HEK293 (cell line): Measurements from ENCODE around the gene MICAL3.

Experiments
- BCL11A ChIP-seq: fragments of 450-650 bp; formaldehyde crosslinking; IDR thresholded peaks from 2 replicates; pipeline ENCODE4 v1.5.1; 2016; ENCODE audit warnings: low read depth, missing biosample characterization, missing genetic modification characterization
- BCL11B ChIP-seq: fragments of 450-650 bp; formaldehyde crosslinking; IDR thresholded peaks from 2 replicates; pipeline ENCODE4 v1.5.1; 2016; ENCODE audit warnings: low read depth, missing biosample characterization, missing genetic modification characterization
- MEIS1 ChIP-seq: sonication (generic); formaldehyde crosslinking; IDR thresholded peaks from 2 replicates; pipeline ENCODE4 v1.8.1; 2022; ENCODE audit warnings: missing genetic modification reagents, mild to moderate bottlenecking, borderline replicate concordance
- OSR2 ChIP-seq: fragments of 450-650 bp; formaldehyde crosslinking; IDR thresholded peaks from 2 replicates; pipeline ENCODE4 v1.5.1; 2016; ENCODE audit warnings: missing biosample characterization, missing genetic modification characterization
- SP3 ChIP-seq: fragments of 450-650 bp; formaldehyde crosslinking; IDR thresholded peaks from 2 replicates; pipeline ENCODE4 v1.5.1; 2016; ENCODE audit warnings: missing biosample characterization, missing genetic modification characterization
- ZNF10 ChIP-seq: fragments of 450-650 bp; formaldehyde crosslinking; IDR thresholded peaks from 2 replicates; pipeline ENCODE4 v1.5.1; 2017; ENCODE audit warnings: missing biosample characterization, missing genetic modification characterization
- ZNF112 ChIP-seq: fragments of 450-650 bp; formaldehyde crosslinking; IDR thresholded peaks from 2 replicates; pipeline ENCODE4 v1.5.0; 2017; ENCODE audit warnings: missing biosample characterization, missing genetic modification characterization
- ZNF169 ChIP-seq: fragments of 450-650 bp; formaldehyde crosslinking; IDR thresholded peaks from 2 replicates; pipeline ENCODE4 v1.5.1; 2016; ENCODE audit warnings: missing biosample characterization, missing genetic modification characterization
- ZNF621 ChIP-seq: fragments of 450-650 bp; formaldehyde crosslinking; IDR thresholded peaks from 2 replicates; pipeline ENCODE4 v1.5.1; 2017; ENCODE audit warnings: missing biosample characterization, missing genetic modification characterization
- ZNF654 ChIP-seq: fragments of 450-650 bp; formaldehyde crosslinking; IDR thresholded peaks from 2 replicates; pipeline ENCODE4 v1.5.1; 2016; ENCODE audit warnings: low read depth, missing biosample characterization, missing genetic modification characterization
- ZNF707 ChIP-seq: fragments of 450-650 bp; formaldehyde crosslinking; IDR thresholded peaks from 2 replicates; pipeline ENCODE4 v1.5.1; 2016; ENCODE audit warnings: missing biosample characterization, missing genetic modification characterization
- TF ChIP-seq, protein P1 (sequence below): fragments of 450-650 bp; formaldehyde crosslinking; IDR thresholded peaks from 2 replicates; pipeline ENCODE4 v1.5.1; 2016; ENCODE audit warnings: missing biosample characterization, missing genetic modification characterization
- TF ChIP-seq, protein P2 (sequence below): fragments of 450-650 bp; formaldehyde crosslinking; IDR thresholded peaks from 2 replicates; pipeline ENCODE4 v1.5.1; 2016; ENCODE audit warnings: missing biosample characterization, missing genetic modification characterization
- TF ChIP-seq, protein P3 (sequence below): fragments of 450-650 bp; formaldehyde crosslinking; IDR thresholded peaks from 2 replicates; pipeline ENCODE4 v1.5.1; 2016; ENCODE audit warnings: missing biosample characterization, missing genetic modification characterization

DNA sequence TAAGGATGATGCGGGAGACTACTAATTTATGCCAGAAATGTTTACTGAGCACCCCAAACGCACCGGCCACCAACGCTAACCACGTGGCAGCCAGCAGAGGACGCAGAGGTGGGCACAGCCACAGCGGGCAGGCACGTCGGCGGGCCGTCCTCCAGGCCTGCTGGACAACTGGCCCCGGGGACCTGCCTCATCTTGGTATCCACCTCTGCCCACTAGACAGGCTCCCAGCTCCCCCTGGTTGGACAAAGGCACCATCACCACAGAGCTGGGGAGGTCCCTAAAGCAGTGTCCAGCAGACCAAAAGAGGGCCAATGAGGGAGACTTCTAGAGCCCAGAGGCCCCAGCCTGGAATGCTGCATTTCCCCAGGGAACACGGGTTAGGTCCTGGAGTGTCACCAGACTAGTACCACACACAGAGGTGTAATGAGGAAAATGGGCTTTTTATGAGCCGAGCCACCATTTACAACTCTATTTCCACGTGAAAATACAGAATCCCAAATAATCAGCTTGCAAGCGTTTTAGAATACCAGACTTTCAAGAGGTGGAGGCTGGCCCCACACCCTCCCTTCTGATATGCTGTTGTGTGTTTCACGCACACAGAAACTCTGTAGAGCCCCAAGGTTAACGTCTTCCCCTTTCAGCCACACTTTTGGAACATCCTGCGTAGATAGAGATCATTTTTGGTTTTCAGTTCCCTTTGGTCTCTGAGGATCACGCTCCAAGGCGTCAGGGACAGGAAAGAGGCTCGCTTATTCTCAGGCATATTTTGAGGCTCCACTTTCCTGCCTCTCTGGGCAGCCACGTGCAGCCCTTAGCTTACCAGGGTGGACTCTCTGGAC is 226.4 kb downstream of the MICAL3 start:
- no peak for TF ChIP-seq ZNF10
- TF ChIP-seq, protein P1, sequence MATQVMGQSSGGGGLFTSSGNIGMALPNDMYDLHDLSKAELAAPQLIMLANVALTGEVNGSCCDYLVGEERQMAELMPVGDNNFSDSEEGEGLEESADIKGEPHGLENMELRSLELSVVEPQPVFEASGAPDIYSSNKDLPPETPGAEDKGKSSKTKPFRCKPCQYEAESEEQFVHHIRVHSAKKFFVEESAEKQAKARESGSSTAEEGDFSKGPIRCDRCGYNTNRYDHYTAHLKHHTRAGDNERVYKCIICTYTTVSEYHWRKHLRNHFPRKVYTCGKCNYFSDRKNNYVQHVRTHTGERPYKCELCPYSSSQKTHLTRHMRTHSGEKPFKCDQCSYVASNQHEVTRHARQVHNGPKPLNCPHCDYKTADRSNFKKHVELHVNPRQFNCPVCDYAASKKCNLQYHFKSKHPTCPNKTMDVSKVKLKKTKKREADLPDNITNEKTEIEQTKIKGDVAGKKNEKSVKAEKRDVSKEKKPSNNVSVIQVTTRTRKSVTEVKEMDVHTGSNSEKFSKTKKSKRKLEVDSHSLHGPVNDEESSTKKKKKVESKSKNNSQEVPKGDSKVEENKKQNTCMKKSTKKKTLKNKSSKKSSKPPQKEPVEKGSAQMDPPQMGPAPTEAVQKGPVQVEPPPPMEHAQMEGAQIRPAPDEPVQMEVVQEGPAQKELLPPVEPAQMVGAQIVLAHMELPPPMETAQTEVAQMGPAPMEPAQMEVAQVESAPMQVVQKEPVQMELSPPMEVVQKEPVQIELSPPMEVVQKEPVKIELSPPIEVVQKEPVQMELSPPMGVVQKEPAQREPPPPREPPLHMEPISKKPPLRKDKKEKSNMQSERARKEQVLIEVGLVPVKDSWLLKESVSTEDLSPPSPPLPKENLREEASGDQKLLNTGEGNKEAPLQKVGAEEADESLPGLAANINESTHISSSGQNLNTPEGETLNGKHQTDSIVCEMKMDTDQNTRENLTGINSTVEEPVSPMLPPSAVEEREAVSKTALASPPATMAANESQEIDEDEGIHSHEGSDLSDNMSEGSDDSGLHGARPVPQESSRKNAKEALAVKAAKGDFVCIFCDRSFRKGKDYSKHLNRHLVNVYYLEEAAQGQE = no peak
- no peak for TF ChIP-seq ZNF654 (tag by site-specific recombination)
- TF ChIP-seq ZNF707 (tag by site-specific recombination) = no peak
- TF ChIP-seq, protein P2, sequence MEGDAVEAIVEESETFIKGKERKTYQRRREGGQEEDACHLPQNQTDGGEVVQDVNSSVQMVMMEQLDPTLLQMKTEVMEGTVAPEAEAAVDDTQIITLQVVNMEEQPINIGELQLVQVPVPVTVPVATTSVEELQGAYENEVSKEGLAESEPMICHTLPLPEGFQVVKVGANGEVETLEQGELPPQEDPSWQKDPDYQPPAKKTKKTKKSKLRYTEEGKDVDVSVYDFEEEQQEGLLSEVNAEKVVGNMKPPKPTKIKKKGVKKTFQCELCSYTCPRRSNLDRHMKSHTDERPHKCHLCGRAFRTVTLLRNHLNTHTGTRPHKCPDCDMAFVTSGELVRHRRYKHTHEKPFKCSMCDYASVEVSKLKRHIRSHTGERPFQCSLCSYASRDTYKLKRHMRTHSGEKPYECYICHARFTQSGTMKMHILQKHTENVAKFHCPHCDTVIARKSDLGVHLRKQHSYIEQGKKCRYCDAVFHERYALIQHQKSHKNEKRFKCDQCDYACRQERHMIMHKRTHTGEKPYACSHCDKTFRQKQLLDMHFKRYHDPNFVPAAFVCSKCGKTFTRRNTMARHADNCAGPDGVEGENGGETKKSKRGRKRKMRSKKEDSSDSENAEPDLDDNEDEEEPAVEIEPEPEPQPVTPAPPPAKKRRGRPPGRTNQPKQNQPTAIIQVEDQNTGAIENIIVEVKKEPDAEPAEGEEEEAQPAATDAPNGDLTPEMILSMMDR (tag by site-specific recombination) = no peak
- no peak for TF ChIP-seq ZNF621 (tag by site-specific recombination)
- TF ChIP-seq MEIS1 = no peak
- TF ChIP-seq, protein P3, sequence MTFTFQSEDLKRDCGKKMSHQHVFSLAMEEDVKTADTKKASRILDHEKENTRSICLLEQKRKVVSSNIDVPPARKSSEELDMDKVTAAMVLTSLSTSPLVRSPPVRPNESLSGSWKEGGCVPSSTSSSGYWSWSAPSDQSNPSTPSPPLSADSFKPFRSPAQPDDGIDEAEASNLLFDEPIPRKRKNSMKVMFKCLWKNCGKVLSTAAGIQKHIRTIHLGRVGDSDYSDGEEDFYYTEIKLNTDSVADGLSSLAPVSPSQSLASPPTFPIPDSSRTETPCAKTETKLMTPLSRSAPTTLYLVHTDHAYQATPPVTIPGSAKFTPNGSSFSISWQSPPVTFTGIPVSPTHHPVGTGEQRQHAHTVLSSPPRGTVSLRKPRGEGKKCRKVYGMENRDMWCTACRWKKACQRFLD (tag by site-specific recombination) = no peak
- TF ChIP-seq ZNF112 (tag by site-specific recombination) = no peak
- no peak for TF ChIP-seq OSR2 (tag by site-specific recombination)
- TF ChIP-seq BCL11B (tag by site-specific recombination) = no peak
- no peak for TF ChIP-seq ZNF169 (tag by site-specific recombination)
- no peak for TF ChIP-seq BCL11A
- no peak for TF ChIP-seq SP3 (tag by site-specific recombination)
